Brain pericyte (primary cell): ENCODE measurements around the gene LIN28B.

ENCODE experiments used
- DNase-seq: peaks from one replicate; pipeline ENCODE4 v3.0.0-alpha.2; 2012; ENCODE audit warnings: low read depth, low spot score

The LIN28B gene

GRCh38 chr6:105109955-105110895 lies 153.3 kb downstream of the LIN28B start:
- no peak for DNase-seq

GRCh38 chr6:105111105-105111504 lies 154.2 kb downstream of the LIN28B start:
- DNase-seq = no peak

GRCh38 chr6:105111871-105112270 lies 155.0 kb downstream of the LIN28B start:
- no peak for DNase-seq

GRCh38 chr6:105112577-105112976 lies 155.7 kb downstream of the LIN28B start:
- DNase-seq = no peak

- no peak for DNase-seq
Measured at GRCh38 chr6:105113422-105113821, 156.5 kb downstream of the LIN28B start.

- DNase-seq = no peak
Measured at GRCh38 chr6:105116150-105116549, 159.2 kb downstream of the LIN28B start.

GRCh38 chr6:105120570-105120969 lies 163.7 kb downstream of the LIN28B start:
- no peak for DNase-seq

GRCh38 chr6:105121981-105122380 lies 165.1 kb downstream of the LIN28B start:
- no peak for DNase-seq

- no peak for DNase-seq
Measured at GRCh38 chr6:105122717-105123116, 165.8 kb downstream of the LIN28B start.
